NB4 (cell line): ENCODE data around the gene NKX2-4.

Experiments
- POLR2A ChIP-seq: IDR thresholded peaks from 2 replicates; pipeline ENCODE4 v1.6.1; 2011; ENCODE audit warnings: mild to moderate bottlenecking; ENCODE audit not compliant: insufficient read length; ENCODE audit errors: extremely low read depth
- TF ChIP-seq, protein P1 (sequence below): IDR thresholded peaks from 2 replicates; pipeline ENCODE4 v1.6.1; 2011; ENCODE audit warnings: low read depth, low read length
- TF ChIP-seq, protein P2 (sequence below): IDR thresholded peaks from one replicate; pipeline ENCODE4 v1.5.1; 2012; ENCODE audit warnings: low read depth, low read length

DNA sequence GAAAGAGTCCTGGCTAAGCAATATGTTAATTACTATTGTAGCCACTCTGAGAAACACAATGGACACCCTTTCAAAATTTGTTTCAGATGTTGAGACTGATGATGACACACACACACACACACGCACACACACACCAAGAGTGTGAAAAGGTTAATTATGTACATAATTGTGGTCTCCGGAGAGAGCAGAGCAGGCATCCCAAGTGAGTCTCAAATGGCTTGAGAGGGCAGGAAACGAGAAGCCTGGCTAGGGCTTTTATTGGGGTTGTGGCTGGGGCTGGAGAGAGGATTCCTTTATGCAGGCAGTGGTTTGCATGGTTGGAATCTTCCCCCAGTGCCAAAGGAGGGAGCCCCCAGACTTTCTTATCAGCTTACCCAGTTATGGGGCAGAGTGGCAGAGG, 38.2 kb upstream of the NKX2-4 start:
- TF ChIP-seq, protein P1, sequence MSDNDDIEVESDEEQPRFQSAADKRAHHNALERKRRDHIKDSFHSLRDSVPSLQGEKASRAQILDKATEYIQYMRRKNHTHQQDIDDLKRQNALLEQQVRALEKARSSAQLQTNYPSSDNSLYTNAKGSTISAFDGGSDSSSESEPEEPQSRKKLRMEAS: no peak
- TF ChIP-seq, protein P2, sequence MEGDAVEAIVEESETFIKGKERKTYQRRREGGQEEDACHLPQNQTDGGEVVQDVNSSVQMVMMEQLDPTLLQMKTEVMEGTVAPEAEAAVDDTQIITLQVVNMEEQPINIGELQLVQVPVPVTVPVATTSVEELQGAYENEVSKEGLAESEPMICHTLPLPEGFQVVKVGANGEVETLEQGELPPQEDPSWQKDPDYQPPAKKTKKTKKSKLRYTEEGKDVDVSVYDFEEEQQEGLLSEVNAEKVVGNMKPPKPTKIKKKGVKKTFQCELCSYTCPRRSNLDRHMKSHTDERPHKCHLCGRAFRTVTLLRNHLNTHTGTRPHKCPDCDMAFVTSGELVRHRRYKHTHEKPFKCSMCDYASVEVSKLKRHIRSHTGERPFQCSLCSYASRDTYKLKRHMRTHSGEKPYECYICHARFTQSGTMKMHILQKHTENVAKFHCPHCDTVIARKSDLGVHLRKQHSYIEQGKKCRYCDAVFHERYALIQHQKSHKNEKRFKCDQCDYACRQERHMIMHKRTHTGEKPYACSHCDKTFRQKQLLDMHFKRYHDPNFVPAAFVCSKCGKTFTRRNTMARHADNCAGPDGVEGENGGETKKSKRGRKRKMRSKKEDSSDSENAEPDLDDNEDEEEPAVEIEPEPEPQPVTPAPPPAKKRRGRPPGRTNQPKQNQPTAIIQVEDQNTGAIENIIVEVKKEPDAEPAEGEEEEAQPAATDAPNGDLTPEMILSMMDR: no peak
- TF ChIP-seq POLR2A: no peak
